HG02981 (cell line): Measurements from ENCODE around the gene IPO4.

Experiments
- ATAC-seq: cut with Tn5 transposase; IDR thresholded peaks from one replicate; pipeline ENCODE4 v1.9.1; 2021; ENCODE audit warnings: mild to moderate bottlenecking, moderate library complexity; ENCODE audit not compliant: unreplicated experiment

Gene IPO4

DNA sequence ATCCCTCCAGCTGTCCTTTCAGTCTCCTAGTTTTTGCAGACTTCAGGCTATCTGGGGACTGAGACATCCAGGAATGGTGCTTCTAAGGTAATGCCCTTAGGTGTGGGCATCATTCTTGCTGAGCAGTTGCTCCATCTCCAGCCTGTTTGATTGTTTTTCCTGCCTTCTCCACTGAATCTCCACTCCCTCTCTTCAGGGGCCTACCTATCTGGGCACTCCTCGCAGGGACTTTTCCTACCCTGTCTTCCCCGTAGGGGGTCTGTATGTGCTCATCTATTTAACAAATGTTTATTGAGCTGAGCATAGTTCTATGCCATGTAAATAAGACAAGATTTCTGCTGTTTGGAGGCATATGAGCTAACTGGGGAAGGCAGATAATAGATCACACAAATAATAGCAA is 55.6 kb downstream of the IPO4 start:
- no peak for ATAC-seq

GRCh38 chr14:24132061-24132685 is 56.4 kb downstream of the IPO4 start:
- no peak for ATAC-seq

DNA sequence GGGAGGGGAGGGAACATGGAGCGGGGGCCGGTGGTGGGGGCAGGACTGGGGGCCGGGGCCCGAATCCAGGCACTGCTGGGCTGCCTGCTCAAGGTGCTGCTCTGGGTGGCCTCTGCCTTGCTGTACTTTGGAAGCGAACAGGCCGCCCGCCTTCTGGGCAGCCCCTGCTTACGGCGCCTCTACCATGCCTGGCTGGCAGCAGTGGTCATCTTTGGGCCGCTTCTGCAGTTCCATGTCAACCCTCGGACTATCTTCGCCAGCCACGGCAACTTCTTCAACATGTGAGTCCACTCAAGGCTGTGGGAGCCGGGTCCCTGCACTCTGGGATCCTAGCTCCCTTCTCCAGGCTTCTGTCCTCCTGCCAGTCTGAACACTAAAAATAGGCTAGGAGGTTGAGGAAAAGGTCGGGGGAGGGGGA is 57.1 kb downstream of the IPO4 start:
- no peak for ATAC-seq

- ATAC-seq, result no peak
Measured at GRCh38 chr14:24130717-24131548, 57.7 kb downstream of the IPO4 start.

GRCh38 chr14:24130380-24130716 is 58.3 kb downstream of the IPO4 start, which contains the start of gene FITM1:
Gene FITM1, plus strand, starts transcription at chr14:24130659. Its CDS starts 905 bp downstream, at chr14:24131564.
- no peak for ATAC-seq
